H9 (cell line): ENCODE measurements around the gene TRHDE. TPM values are rescaled to one million over a fixed set of nuclear protein-coding genes. Genes with fewer than 3 reads are reported as not detected.

Experiments
- DNase-seq: peaks from one replicate; pipeline ENCODE4 v3.0.0-alpha.2; 2017
- H2AFZ ChIP-seq: one replicate; pipeline ENCODE4 v1.6.1; 2013; ENCODE audit warnings: mild to moderate bottlenecking, low read length, control low read depth, moderate library complexity
- H2AK5ac ChIP-seq: 2 replicates; pipeline ENCODE4 v1.6.1; 2013; ENCODE audit warnings: low read length, control low read depth, mixed read lengths; ENCODE audit not compliant: insufficient read length
- H2BK120ac ChIP-seq: one replicate; pipeline ENCODE4 v1.6.1; 2013; ENCODE audit warnings: low read depth, mild to moderate bottlenecking, low read length, control low read depth, inconsistent platforms; ENCODE audit not compliant: poor library complexity, severe bottlenecking
- H2BK12ac ChIP-seq: 2 replicates; pipeline ENCODE4 v1.6.1; 2013; ENCODE audit warnings: low read length, control low read depth, mixed read lengths, low read depth; ENCODE audit not compliant: insufficient read length
- H2BK15ac ChIP-seq: 2 replicates; pipeline ENCODE4 v1.6.1; 2013; ENCODE audit warnings: low read depth, low read length, control low read depth
- H2BK20ac ChIP-seq: one replicate; pipeline ENCODE4 v1.6.1; 2013; ENCODE audit warnings: low read depth, mild to moderate bottlenecking, low read length, control low read depth, inconsistent platforms; ENCODE audit not compliant: poor library complexity, severe bottlenecking
- H2BK5ac ChIP-seq: 2 replicates; pipeline ENCODE4 v1.6.1; 2013; ENCODE audit warnings: low read length, control low read depth, mixed read lengths; ENCODE audit not compliant: insufficient read length
- H3K14ac ChIP-seq: 2 replicates; pipeline ENCODE4 v1.6.1; 2013; ENCODE audit warnings: low read length, control low read depth; ENCODE audit not compliant: insufficient read depth
- H3K18ac ChIP-seq: 2 replicates; pipeline ENCODE4 v1.6.1; 2013; ENCODE audit warnings: low read depth, mild to moderate bottlenecking, mixed read lengths, low read length, control low read depth; ENCODE audit not compliant: insufficient read length
- H3K23ac ChIP-seq: 2 replicates; pipeline ENCODE4 v1.6.1; 2013; ENCODE audit warnings: low read length, control low read depth, mixed read lengths, low read depth; ENCODE audit not compliant: insufficient read length
- H3K23me2 ChIP-seq: 2 replicates; pipeline ENCODE4 v1.6.1; 2013; ENCODE audit warnings: low read depth, mild to moderate bottlenecking, mixed read lengths, low read length, control low read depth; ENCODE audit not compliant: insufficient read length, poor library complexity, severe bottlenecking
- H3K27ac ChIP-seq: 2 replicates; pipeline ENCODE4 v1.5.1; 2013; ENCODE audit warnings: low read length, control low read depth, mixed read lengths, low read depth; ENCODE audit not compliant: insufficient read length
- H3K27me3 ChIP-seq: 2 replicates; pipeline ENCODE4 v1.6.1; 2013; ENCODE audit warnings: low read length, control low read depth, inconsistent platforms; ENCODE audit not compliant: insufficient read depth
- H3K4ac ChIP-seq: 2 replicates; pipeline ENCODE4 v1.6.1; 2013; ENCODE audit warnings: low read depth, mild to moderate bottlenecking, control low read depth, inconsistent platforms, low read length, moderate library complexity
- H3K4me1 ChIP-seq: 2 replicates; pipeline ENCODE4 v1.6.1; 2013; ENCODE audit warnings: low read length, control low read depth, inconsistent platforms; ENCODE audit not compliant: insufficient read depth
- H3K4me2 ChIP-seq: 2 replicates; pipeline ENCODE4 v1.6.1; 2013; ENCODE audit warnings: low read length, control low read depth, mixed read lengths; ENCODE audit not compliant: insufficient read length, insufficient read depth
- H3K56ac ChIP-seq: 2 replicates; pipeline ENCODE4 v1.6.1; 2013; ENCODE audit warnings: low read depth, mild to moderate bottlenecking, mixed read lengths, low read length, control low read depth; ENCODE audit not compliant: insufficient read length
- H3K79me1 ChIP-seq: 2 replicates; pipeline ENCODE4 v1.6.1; 2013; ENCODE audit warnings: low read depth, mild to moderate bottlenecking, moderate library complexity, low read length, control low read depth, inconsistent platforms; ENCODE audit not compliant: insufficient read depth, poor library complexity, severe bottlenecking
- H3K79me2 ChIP-seq: 2 replicates; pipeline ENCODE4 v1.6.1; 2013; ENCODE audit warnings: low read length, control low read depth, inconsistent platforms; ENCODE audit not compliant: insufficient read depth
- H3K9ac ChIP-seq: 2 replicates; pipeline ENCODE4 v1.6.1; 2013; ENCODE audit warnings: low read length, control low read depth, mixed read lengths; ENCODE audit not compliant: insufficient read length; ENCODE audit errors: extremely low read depth
- H3K9me3 ChIP-seq: one replicate; pipeline ENCODE4 v1.6.1; 2013; ENCODE audit warnings: low read depth, low read length, inconsistent platforms; ENCODE audit not compliant: control insufficient read depth
- H3T11ph ChIP-seq: one replicate; pipeline ENCODE4 v1.6.1; 2013; ENCODE audit warnings: mild to moderate bottlenecking, low read length, control low read depth, inconsistent platforms
- H4K20me1 ChIP-seq: one replicate; pipeline ENCODE4 v1.6.1; 2013; ENCODE audit not compliant: control insufficient read depth, insufficient read length, insufficient read depth
- H4K5ac ChIP-seq: 2 replicates; pipeline ENCODE4 v1.6.1; 2013; ENCODE audit warnings: low read depth, mild to moderate bottlenecking, mixed read lengths, low read length, control low read depth; ENCODE audit not compliant: insufficient read length
- H4K8ac ChIP-seq: replicated peaks from 2 replicates; pipeline ENCODE4 v1.6.1; 2013; ENCODE audit warnings: low read length, control low read depth, mixed read lengths, low read depth; ENCODE audit not compliant: insufficient read length
- H4K91ac ChIP-seq: 2 replicates; pipeline ENCODE4 v1.6.1; 2013; ENCODE audit warnings: low read depth, mild to moderate bottlenecking, moderate library complexity, mixed read lengths, low read length, control low read depth; ENCODE audit not compliant: insufficient read length
- H3K27ac Mint-ChIP-seq, 3 experiments: 2 replicates in 2 of 3; 3 replicates in 1 of 3; pipeline ENCODE4 v1.8.0; 2020 to 2021; ENCODE audit warnings: mixed read lengths in 3 of 3, mild to moderate bottlenecking in 1 of 3, moderate library complexity in 1 of 3
- H3K27me3 Mint-ChIP-seq: 2 replicates; pipeline ENCODE4 v1.8.0; 2021; ENCODE audit warnings: low read depth, mild to moderate bottlenecking, moderate library complexity, mixed read lengths
- H3K36me3 Mint-ChIP-seq, 3 experiments: 2 replicates in 2 of 3; 3 replicates in 1 of 3; pipeline ENCODE4 v1.8.0; 2020 to 2021; ENCODE audit warnings: low read depth in 3 of 3, mixed read lengths in 3 of 3; ENCODE audit not compliant: insufficient read depth in 1 of 3
- H3K4me1 Mint-ChIP-seq, 2 experiments: 2 replicates each; pipeline ENCODE4 v1.8.0; 2020; ENCODE audit warnings: mixed read lengths in 2 of 2
- H3K4me3 Mint-ChIP-seq, 2 experiments: 2 replicates in 1 of 2; 3 replicates in 1 of 2; pipeline ENCODE4 v1.8.0; 2020 to 2021; ENCODE audit warnings: mild to moderate bottlenecking in 2 of 2, mixed read lengths in 2 of 2, moderate library complexity in 1 of 2
- H3K9me3 Mint-ChIP-seq, 2 experiments: 2 replicates in 1 of 2; 3 replicates in 1 of 2; pipeline ENCODE4 v1.8.0; 2020; ENCODE audit warnings: mild to moderate bottlenecking in 2 of 2, mixed read lengths in 2 of 2, moderate library complexity in 1 of 2
- WGBS: extraction: QIAGEN DNeasy Blood & Tissue Kit; methylation state at CpG from one replicate; pipeline ENCODE4 v1.1.7; 2013; ENCODE audit warnings: missing lambda C conversion rate, low lambda C conversion rate, mixed read lengths; ENCODE audit not compliant: insufficient read length; ENCODE audit errors: extremely low coverage; 5-methylcytosine and 5-hydroxymethylcytosine counted together
- total RNA-seq: library from RNA; stranded (reverse); gene quantifications from 2 replicates; pipeline ENCODE4 v1.2.1, GENCODE V29; 2021
- TF ChIP-seq, protein P1 (sequence below): fragments of 200-600 bp; sonication (generic); conservative IDR thresholded peaks from 3 replicates; pipeline ENCODE4 v1.8.0; 2021; ENCODE audit warnings: antibody characterized with exemption, mild to moderate bottlenecking

The TRHDE gene
- total RNA-seq, 1 experiment from 2014 or later = 1.0 TPM

DNA sequence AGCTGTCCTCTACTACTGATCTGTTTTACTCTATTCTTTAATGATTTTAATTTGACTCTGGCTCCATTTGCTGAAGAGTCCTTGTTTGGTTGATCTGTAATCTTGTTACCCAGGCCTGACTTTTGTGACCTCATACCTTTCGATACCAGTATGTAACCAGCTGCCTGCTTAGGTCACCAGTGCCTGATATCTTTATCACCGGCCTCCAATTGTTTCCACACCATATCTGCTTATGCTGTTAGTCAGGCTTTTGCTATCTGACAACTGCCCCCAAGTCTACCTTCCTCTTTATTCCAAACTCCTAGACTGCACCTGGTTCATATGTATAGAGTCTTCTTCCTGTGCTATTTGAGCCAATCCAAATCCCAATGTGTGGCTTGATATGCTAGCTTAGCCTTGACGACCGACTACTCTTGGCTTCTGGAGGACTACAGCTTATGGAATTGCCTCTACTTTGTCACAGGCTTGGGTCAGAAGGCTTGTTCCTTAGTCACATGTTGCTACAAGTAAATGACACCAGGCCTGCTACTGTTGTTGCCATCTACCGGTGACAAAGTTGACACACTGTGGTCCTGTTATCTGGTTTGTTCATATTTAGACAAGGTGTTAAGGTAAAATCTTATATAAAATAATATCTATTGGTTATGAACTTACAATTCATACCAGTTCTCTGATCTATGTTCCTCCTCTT, 193.9 kb downstream of the TRHDE start:
- H3K9me3 ChIP-seq = no peaks in the 10 kb centered on the region
- H3K56ac ChIP-seq = no peak overlapping the region
- H2AFZ ChIP-seq = no peak overlapping the region
- H4K91ac ChIP-seq = no peak overlapping the region
- no peaks in the 10 kb centered on the region for H3K79me1 ChIP-seq
- H3K23ac ChIP-seq = no peak overlapping the region
- no peak overlapping the region for H3K14ac ChIP-seq
- no peaks in the 10 kb centered on the region for H4K20me1 ChIP-seq
- no peaks in the 10 kb centered on the region for H3K23me2 ChIP-seq
- H3K4me2 ChIP-seq = no peak overlapping the region
- H3K27me3 ChIP-seq = no peaks in the 10 kb centered on the region
- no peak for DNase-seq
- no peak overlapping the region for H3K4me3 Mint-ChIP-seq
- no peak overlapping the region for H3K27ac ChIP-seq
- no peak overlapping the region for H2AK5ac ChIP-seq
- no peak overlapping the region for H2BK15ac ChIP-seq
- H4K8ac ChIP-seq = no peak overlapping the region
- no peaks in the 10 kb centered on the region for H3K4me1 ChIP-seq
- no peaks in the 10 kb centered on the region for H3K36me3 Mint-ChIP-seq
- H4K5ac ChIP-seq = no peak overlapping the region
- no peak overlapping the region for H3K27ac Mint-ChIP-seq
- no peaks in the 10 kb centered on the region for H3K27me3 Mint-ChIP-seq
- WGBS = no CpG with 5 or more reads among the region's 5 CpGs
- H2BK120ac ChIP-seq = no peak overlapping the region
- no peak overlapping the region for H2BK12ac ChIP-seq
- TF ChIP-seq, protein P1, sequence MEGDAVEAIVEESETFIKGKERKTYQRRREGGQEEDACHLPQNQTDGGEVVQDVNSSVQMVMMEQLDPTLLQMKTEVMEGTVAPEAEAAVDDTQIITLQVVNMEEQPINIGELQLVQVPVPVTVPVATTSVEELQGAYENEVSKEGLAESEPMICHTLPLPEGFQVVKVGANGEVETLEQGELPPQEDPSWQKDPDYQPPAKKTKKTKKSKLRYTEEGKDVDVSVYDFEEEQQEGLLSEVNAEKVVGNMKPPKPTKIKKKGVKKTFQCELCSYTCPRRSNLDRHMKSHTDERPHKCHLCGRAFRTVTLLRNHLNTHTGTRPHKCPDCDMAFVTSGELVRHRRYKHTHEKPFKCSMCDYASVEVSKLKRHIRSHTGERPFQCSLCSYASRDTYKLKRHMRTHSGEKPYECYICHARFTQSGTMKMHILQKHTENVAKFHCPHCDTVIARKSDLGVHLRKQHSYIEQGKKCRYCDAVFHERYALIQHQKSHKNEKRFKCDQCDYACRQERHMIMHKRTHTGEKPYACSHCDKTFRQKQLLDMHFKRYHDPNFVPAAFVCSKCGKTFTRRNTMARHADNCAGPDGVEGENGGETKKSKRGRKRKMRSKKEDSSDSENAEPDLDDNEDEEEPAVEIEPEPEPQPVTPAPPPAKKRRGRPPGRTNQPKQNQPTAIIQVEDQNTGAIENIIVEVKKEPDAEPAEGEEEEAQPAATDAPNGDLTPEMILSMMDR = no peak
- no peak overlapping the region for H2BK5ac ChIP-seq
- no peak overlapping the region for H3K9ac ChIP-seq
- H3T11ph ChIP-seq = no peak overlapping the region
- no peaks in the 10 kb centered on the region for H3K4me1 Mint-ChIP-seq
- H3K4ac ChIP-seq = no peak overlapping the region
- H2BK20ac ChIP-seq = no peak overlapping the region
- no peaks in the 10 kb centered on the region for H3K9me3 Mint-ChIP-seq
- no peak overlapping the region for H3K18ac ChIP-seq
- no peaks in the 10 kb centered on the region for H3K79me2 ChIP-seq
